Measurements from ENCODE around the gene ASPRV1. TPM values are rescaled to one million over a fixed set of nuclear protein-coding genes. Genes with fewer than 3 reads are reported as not detected.

ASPRV1 gene
- total and polyA plus RNA-seq, 10 of the 15 experiments (the other 5 are each of a cell fraction or from before 2014, with no cell fraction given) = 0.11 to 1.1 (median 0.33) TPM

DNA sequence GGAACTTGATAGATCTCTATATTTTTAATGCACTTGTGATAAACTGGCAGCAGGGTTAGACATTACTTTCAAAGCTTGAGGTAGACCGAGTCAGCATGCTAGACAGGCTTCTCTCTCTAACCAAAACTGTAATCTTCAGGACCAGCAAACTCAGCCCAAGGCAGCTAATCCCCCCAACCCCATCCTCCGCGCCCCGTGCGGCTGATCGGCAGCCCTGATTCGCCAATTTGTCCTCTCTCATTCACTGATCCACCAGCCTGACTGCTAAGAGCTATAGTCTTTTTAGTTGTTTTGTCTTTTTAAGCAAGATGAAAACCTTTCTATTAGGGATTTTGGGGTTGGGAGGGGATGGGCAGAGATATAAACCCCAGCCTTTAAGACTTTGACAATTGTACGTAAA, 20.7 kb downstream of the ASPRV1 start:
- TF ChIP-seq SUPT20H (IDR thresholded peaks at IDR 0.05; ENCODE audit: borderline replicate concordance, control insufficient read depth, low read depth, low read length) (no peak), CBX5 (IDR thresholded peaks at IDR 0.05; ENCODE audit: low read depth) (no peak), ZZZ3 (IDR thresholded peaks at IDR 0.05; ENCODE audit: control insufficient read depth, insufficient read length, low read depth) (no peak), ETV6 (conservative IDR thresholded peaks at IDR 0.05 in 1 of 2, IDR thresholded peaks at IDR 0.05 in 1 of 2; ENCODE audit: borderline replicate concordance in 1 of 2, low read depth in 1 of 2) (no peak), MTA3 (IDR thresholded peaks at IDR 0.05; ENCODE audit: borderline replicate concordance, low read length) (no peak), RB1 (IDR thresholded peaks at IDR 0.05; ENCODE audit: borderline replicate concordance) (no peak), ZNF207 (IDR thresholded peaks at IDR 0.05; ENCODE audit: borderline replicate concordance) (no peak), SIN3A (IDR thresholded peaks at IDR 0.05; ENCODE audit: low read depth, low read length) (no peak), TBL1XR1 (IDR thresholded peaks at IDR 0.05; ENCODE audit: low read depth, low read length) (no peak), YBX1 (IDR thresholded peaks at IDR 0.05) (no peak), JUNB (IDR thresholded peaks at IDR 0.05) (no peak), MXI1 (IDR thresholded peaks at IDR 0.05; ENCODE audit: low read depth, low read length) (no peak), POLR2AphosphoS5 (IDR thresholded peaks at IDR 0.05; ENCODE audit: low read length) (no peak), ZSCAN29 (IDR thresholded peaks at IDR 0.05) (no peak)
- TF ChIP-seq, protein P1, sequence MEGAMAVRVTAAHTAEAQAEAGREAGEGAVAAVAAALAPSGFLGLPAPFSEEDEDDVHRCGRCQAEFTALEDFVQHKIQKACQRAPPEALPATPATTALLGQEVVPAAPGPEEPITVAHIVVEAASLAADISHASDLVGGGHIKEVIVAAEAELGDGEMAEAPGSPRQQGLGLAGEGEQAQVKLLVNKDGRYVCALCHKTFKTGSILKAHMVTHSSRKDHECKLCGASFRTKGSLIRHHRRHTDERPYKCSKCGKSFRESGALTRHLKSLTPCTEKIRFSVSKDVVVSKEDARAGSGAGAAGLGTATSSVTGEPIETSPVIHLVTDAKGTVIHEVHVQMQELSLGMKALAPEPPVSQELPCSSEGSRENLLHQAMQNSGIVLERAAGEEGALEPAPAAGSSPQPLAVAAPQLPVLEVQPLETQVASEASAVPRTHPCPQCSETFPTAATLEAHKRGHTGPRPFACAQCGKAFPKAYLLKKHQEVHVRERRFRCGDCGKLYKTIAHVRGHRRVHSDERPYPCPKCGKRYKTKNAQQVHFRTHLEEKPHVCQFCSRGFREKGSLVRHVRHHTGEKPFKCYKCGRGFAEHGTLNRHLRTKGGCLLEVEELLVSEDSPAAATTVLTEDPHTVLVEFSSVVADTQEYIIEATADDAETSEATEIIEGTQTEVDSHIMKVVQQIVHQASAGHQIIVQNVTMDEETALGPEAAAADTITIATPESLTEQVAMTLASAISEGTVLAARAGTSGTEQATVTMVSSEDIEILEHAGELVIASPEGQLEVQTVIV (IDR thresholded peaks at IDR 0.05; ENCODE audit: borderline replicate concordance, partially characterized antibody) = no peak
- TF ChIP-seq, protein P2, sequence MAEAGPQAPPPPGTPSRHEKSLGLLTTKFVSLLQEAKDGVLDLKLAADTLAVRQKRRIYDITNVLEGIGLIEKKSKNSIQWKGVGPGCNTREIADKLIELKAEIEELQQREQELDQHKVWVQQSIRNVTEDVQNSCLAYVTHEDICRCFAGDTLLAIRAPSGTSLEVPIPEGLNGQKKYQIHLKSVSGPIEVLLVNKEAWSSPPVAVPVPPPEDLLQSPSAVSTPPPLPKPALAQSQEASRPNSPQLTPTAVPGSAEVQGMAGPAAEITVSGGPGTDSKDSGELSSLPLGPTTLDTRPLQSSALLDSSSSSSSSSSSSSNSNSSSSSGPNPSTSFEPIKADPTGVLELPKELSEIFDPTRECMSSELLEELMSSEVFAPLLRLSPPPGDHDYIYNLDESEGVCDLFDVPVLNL (IDR thresholded peaks at IDR 0.05; ENCODE audit: low read depth, low read length) = no peak
- TF ChIP-seq, protein P3, sequence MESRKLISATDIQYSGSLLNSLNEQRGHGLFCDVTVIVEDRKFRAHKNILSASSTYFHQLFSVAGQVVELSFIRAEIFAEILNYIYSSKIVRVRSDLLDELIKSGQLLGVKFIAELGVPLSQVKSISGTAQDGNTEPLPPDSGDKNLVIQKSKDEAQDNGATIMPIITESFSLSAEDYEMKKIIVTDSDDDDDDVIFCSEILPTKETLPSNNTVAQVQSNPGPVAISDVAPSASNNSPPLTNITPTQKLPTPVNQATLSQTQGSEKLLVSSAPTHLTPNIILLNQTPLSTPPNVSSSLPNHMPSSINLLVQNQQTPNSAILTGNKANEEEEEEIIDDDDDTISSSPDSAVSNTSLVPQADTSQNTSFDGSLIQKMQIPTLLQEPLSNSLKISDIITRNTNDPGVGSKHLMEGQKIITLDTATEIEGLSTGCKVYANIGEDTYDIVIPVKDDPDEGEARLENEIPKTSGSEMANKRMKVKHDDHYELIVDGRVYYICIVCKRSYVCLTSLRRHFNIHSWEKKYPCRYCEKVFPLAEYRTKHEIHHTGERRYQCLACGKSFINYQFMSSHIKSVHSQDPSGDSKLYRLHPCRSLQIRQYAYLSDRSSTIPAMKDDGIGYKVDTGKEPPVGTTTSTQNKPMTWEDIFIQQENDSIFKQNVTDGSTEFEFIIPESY (IDR thresholded peaks at IDR 0.05) = no peak
- WGBS (ENCODE audit: insufficient coverage, insufficient replicate concordance, low lambda C conversion rate, missing lambda C conversion rate) = over 99% methylated on average over 8 of the region's 8 CpGs
- DNase-seq (ENCODE audit: low read depth, low spot score) = no peak
- no peaks in the 10 kb centered on the region for H3K27me3 ChIP-seq (replicated peaks in 1 of 2; ENCODE audit: control insufficient read depth in 2 of 2, insufficient read depth in 2 of 2, low read length in 1 of 2)
- intact Hi-C loops (cut with micrococcal nuclease; ENCODE audit: unreplicated experiment) = no loop called here
- ChIA-PET SMC1A (ENCODE audit: uncharacterized antibody, unreplicated experiment) (interaction anchor here (1.6 to 1.7 kb wide), 2 partner anchors 11 to 13 kb away, joined by 3 to 4 read pairs; no protein-coding TSS in a partner anchor), RAD21 (ENCODE audit: unreplicated experiment) (no interaction called here), CTCF (no interaction called here), POLR2A (no interaction called here)
- H3K9me3 ChIP-seq (replicated peaks; ENCODE audit: control insufficient read depth, insufficient read depth, low read length) = no peaks in the 10 kb centered on the region
- H3K36me3 ChIP-seq (ENCODE audit: control insufficient read depth in 2 of 2, insufficient read depth in 2 of 2, low read length in 1 of 2) = peaks cover 0 to 20% of the 10 kb centered on the region in 2 experiments; a peak in 3 of 4 replicates
- TSS peak; percentile 26 for BruUV-seq (replicated peaks)
- no peak overlapping the region for H2AFZ ChIP-seq (ENCODE audit: control insufficient read depth, low read depth, low read length)
- H3K9ac ChIP-seq (ENCODE audit: control insufficient read depth, insufficient read depth, low read length) = no peak overlapping the region
- H3K79me2 ChIP-seq (ENCODE audit: control insufficient read depth, insufficient read depth, low read length) = no peaks in the 10 kb centered on the region
- in situ Hi-C loops (cut with MboI) = no loop called here
- no peaks in the 10 kb centered on the region for H4K20me1 ChIP-seq (ENCODE audit: control insufficient read depth, insufficient read depth)
- H3K27ac ChIP-seq (ENCODE audit: control insufficient read depth, insufficient read depth) = no peak overlapping the region
- no peaks in the 10 kb centered on the region for H3K4me1 ChIP-seq (ENCODE audit: control insufficient read depth, insufficient read depth, low read length)
- no peak overlapping the region for H3K4me2 ChIP-seq (ENCODE audit: control insufficient read depth, insufficient read depth)
- ATAC-seq = no peak
- no peak for FAIRE-seq
- H3K4me3 ChIP-seq = no peak overlapping the region
